Tracheal epithelial cell (primary cell): ENCODE data around the gene MNS1. TPM values are rescaled to one million over a fixed set of nuclear protein-coding genes. Genes with fewer than 3 reads are reported as not detected.

Experiments
- total RNA-seq: library from RNA; depleted of rRNA; stranded (reverse); fragments of >200 nt; gene quantifications from 2 replicates; pipeline ENCODE4 v1.2.1, GENCODE V29; 2014

The MNS1 gene
- total RNA-seq, result 0.21 and 0.48 TPM in 2 replicates

GRCh38 chr15:56464893-56465520 lies at the start of gene MNS1:
Gene MNS1 (minus strand): TSS chr15:56465137. CDS start chr15:56464972, 165 bp downstream.

Other genes with a start within 250 kb of the MNS1 start
- gene RFX7, start 221.3 kb downstream of the MNS1 start, total RNA-seq, result 2.9 and 6.8 TPM in 2 replicates
- 2.9 and 4.0 TPM in 2 replicates for gene TEX9, start 99.7 kb downstream of the MNS1 start, total RNA-seq